GM12873 (cell line): ENCODE results near the gene COL8A1.

ENCODE experiments used
- CTCF ChIP-seq: IDR thresholded peaks from 2 replicates; pipeline ENCODE4 v1.5.1; 2012; ENCODE audit warnings: low read depth, mild to moderate bottlenecking, moderate library complexity, low read length, control low read depth; ENCODE audit not compliant: insufficient read depth; ENCODE audit errors: missing control alignments

The COL8A1 gene

GRCh38 chr3:99678023-99678422, 39.6 kb downstream of the COL8A1 start:
- TF ChIP-seq CTCF = no peak

DNA sequence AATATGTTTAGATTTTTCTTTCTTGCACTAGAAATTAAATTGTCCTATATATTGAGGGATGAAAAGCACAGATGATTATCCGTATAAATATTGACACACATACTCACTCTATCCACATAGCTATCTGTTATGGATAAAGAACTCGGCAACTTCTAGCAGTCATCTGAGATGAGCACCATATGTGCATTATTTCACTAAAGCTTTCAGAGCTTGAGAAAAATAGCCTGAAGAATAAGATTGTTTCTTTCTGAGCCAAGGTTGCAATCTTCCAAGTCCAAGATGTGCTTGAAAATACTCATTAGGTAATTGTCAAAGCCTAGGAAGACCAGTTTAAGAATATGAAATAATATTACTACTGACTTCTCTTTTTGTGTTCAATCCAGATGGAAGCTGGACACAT, 40.5 kb downstream of the COL8A1 start:
- no peak for TF ChIP-seq CTCF

DNA sequence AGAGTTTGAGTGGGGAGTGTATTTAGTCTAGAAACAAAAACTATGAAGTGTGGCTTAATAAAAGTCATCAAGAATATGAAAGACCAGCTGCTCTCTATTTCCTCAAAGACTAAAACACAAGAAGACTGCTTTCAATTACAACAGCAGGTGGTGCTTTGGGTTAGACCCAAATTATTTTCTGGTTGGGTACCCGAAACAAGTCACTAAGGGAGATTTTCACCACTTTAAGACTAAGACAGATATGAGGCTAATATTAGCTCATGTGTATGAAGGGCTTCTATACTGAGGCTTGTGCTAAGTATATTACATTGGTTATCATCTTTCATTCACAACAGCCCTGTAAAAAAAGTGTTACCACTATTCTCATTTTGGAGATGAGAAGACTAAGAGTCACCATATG, 43.1 kb downstream of the COL8A1 start:
- no peak for TF ChIP-seq CTCF

- no peak for TF ChIP-seq CTCF
These were observed 43.6 kb downstream of the COL8A1 start for GRCh38 chr3:99681976-99682375.

DNA sequence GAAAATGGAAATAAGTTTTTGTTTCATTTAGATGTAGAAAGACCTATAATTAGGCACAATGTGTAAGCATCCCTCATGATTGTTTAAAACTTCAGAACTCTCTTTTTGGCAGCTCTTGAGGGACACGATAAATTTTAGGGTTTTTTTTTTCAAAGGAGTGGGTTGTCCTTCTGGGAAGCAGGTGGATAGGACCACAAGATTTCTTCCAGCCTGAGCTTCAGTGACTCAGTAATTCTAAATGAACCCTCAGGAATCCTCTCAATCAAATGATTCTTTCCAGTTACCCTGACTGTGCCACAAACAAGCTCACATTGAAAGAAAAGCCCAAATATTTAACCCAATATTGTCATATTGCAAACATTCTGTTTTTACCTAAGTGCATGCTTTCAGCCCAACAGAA, 45.1 kb downstream of the COL8A1 start:
- no peak for TF ChIP-seq CTCF

- TF ChIP-seq CTCF = no peak
These were observed 45.5 kb downstream of the COL8A1 start for GRCh38 chr3:99683876-99684275.

DNA sequence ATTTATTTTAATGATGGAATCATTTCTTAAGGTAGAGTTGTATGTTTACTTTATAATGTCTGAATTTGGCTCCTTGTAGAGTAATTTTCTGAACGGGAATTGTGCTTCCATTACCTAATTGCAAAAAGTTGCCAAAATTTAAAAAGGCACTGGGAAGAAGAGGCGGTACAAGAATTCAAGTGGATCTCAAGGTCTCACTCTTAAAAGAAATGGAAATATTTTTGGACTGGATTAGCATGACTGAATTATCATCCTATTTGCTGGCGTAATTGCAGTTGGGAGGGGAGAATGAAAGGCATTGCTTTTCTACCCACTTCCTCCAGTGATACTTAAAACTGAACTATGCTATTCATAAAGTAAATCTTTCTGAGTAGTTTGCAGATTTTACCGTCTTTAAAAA, 46.2 kb downstream of the COL8A1 start:
- TF ChIP-seq CTCF = no peak

GRCh38 chr3:99686469-99686868, 48.1 kb downstream of the COL8A1 start:
- no peak for TF ChIP-seq CTCF
